H1 (cell line): ENCODE measurements around the gene RBM4. TPM values are rescaled to one million over a fixed set of nuclear protein-coding genes. Genes with fewer than 3 reads are reported as not detected.

ENCODE experiments used
- CTCF ChIA-PET: fragments of 300-600 bp; sonication (Branson Sonifier 250); formaldehyde crosslinking; loops from one replicate; lab custom pipeline; 2021; ENCODE audit not compliant: partially characterized antibody; lab: Charles Lee
- POLR2A ChIA-PET: fragments of 300-600 bp; sonication (Branson Sonifier 250); formaldehyde crosslinking; loops from one replicate; lab custom pipeline; 2021; ENCODE audit warnings: inconsistent platforms; ENCODE audit not compliant: partially characterized antibody; lab: Charles Lee
- DNase-seq, 2 experiments: peaks; one replicate each; pipeline versions ENCODE4 v3.0.0 to v3.0.0-alpha.2; 2010 to 2022; ENCODE audit warnings: low spot score in 2 of 2, low read depth in 1 of 2, mixed read lengths in 1 of 2
- FAIRE-seq: peaks from 2 replicates; lab custom pipeline; 2011; peaks lifted over from hg19 to GRCh38; lab: Jason Lieb, UNC
- H2AFZ ChIP-seq: 2 replicates; pipeline ENCODE4 v1.8.1; 2012; ENCODE audit warnings: low read length, inconsistent platforms
- H2AK5ac ChIP-seq: 2 replicates; pipeline ENCODE4 v1.6.1; 2013; ENCODE audit warnings: low read depth, low read length
- H2BK120ac ChIP-seq: replicated peaks from 2 replicates; pipeline ENCODE3; 2013; ENCODE audit warnings: low read depth, low read length, inconsistent platforms
- H2BK12ac ChIP-seq: 2 replicates; pipeline ENCODE4 v1.6.1; 2013; ENCODE audit warnings: low read depth, low read length
- H2BK15ac ChIP-seq: 2 replicates; pipeline ENCODE4 v1.6.1; 2013; ENCODE audit warnings: low read length
- H2BK20ac ChIP-seq: 2 replicates; pipeline ENCODE4 v1.6.1; 2013; ENCODE audit warnings: low read length
- H2BK5ac ChIP-seq: 2 replicates; pipeline ENCODE4 v1.6.1; 2013; ENCODE audit warnings: low read depth, low read length
- H3K14ac ChIP-seq: 2 replicates; pipeline ENCODE4 v1.6.1; 2013; ENCODE audit warnings: inconsistent platforms; ENCODE audit not compliant: insufficient read length
- H3K18ac ChIP-seq: 2 replicates; pipeline ENCODE4 v1.6.1; 2013; ENCODE audit warnings: low read length; ENCODE audit errors: extremely low read depth
- H3K23ac ChIP-seq: 2 replicates; pipeline ENCODE4 v1.6.1; 2013; ENCODE audit warnings: inconsistent platforms; ENCODE audit not compliant: insufficient read length
- H3K23me2 ChIP-seq: 2 replicates; pipeline ENCODE4 v1.6.1; 2013; ENCODE audit warnings: low read depth, low read length
- H3K27ac ChIP-seq: 2 replicates; pipeline ENCODE4 v1.6.1; 2011; ENCODE audit warnings: low read depth, low read length, inconsistent platforms
- H3K27me3 ChIP-seq, 4 experiments: replicated peaks in 1 of 4; 1 replicate in 1 of 4; 2 replicates in 3 of 4; pipeline versions ENCODE4 v1.6.1 to v1.8.1; 2011 to 2013; ENCODE audit warnings: low read length in 3 of 4, mild to moderate bottlenecking in 3 of 4, inconsistent platforms in 2 of 4, mixed read lengths in 2 of 4, moderate library complexity in 1 of 4; ENCODE audit not compliant: control insufficient read depth in 3 of 4, insufficient read depth in 3 of 4; ENCODE audit errors: extremely low read depth in 1 of 4
- H3K36me3 ChIP-seq, 4 experiments: 2 replicates each; pipeline versions ENCODE4 v1.6.1 to v1.8.1; 2011 to 2013; ENCODE audit warnings: mild to moderate bottlenecking in 4 of 4, low read length in 3 of 4, moderate library complexity in 2 of 4, control low read depth in 1 of 4, inconsistent platforms in 1 of 4; ENCODE audit not compliant: insufficient read depth in 4 of 4, control insufficient read depth in 2 of 4
- H3K4ac ChIP-seq: replicated peaks from 2 replicates; pipeline ENCODE3; 2013; ENCODE audit warnings: low read length, low read depth, mixed read lengths, inconsistent platforms; ENCODE audit not compliant: insufficient read length
- H3K4me1 ChIP-seq, 4 experiments: replicated peaks in 1 of 4; 1 replicate in 1 of 4; 2 replicates in 3 of 4; pipeline versions ENCODE4 v1.6.1 to v1.8.1; 2011 to 2013; ENCODE audit warnings: low read length in 3 of 4, inconsistent platforms in 2 of 4, mixed read lengths in 1 of 4; ENCODE audit not compliant: insufficient read depth in 4 of 4, control insufficient read depth in 3 of 4
- H3K4me2 ChIP-seq, 2 experiments: 2 replicates each; pipeline versions ENCODE4 v1.6.1 to v1.8.1; 2011 to 2013; ENCODE audit warnings: low read depth in 2 of 2, low read length in 2 of 2, control low read depth in 1 of 2, inconsistent platforms in 1 of 2, mild to moderate bottlenecking in 1 of 2; ENCODE audit not compliant: insufficient read depth in 1 of 2
- H3K4me3 ChIP-seq, 4 experiments: fragments of 200-600, 300-600 bp in 1 of 4; sonication (generic), shearing (Covaris generic), sonication (Bioruptor Twin) in 1 of 4; 2 replicates each; pipeline versions ENCODE4 v1.5.1 to v1.8.1; 2011 to 2016; ENCODE audit warnings: low read length in 4 of 4, low read depth in 3 of 4, control low read depth in 2 of 4, inconsistent platforms in 2 of 4, mild to moderate bottlenecking in 2 of 4, mixed read lengths in 1 of 4, moderate library complexity in 1 of 4; ENCODE audit not compliant: insufficient read depth in 2 of 4; ENCODE audit errors: extremely low read depth in 1 of 4
- H3K56ac ChIP-seq: replicated peaks from 2 replicates; pipeline ENCODE3; 2013; ENCODE audit warnings: low read depth, mild to moderate bottlenecking, mixed read lengths, low read length, inconsistent platforms; ENCODE audit not compliant: insufficient read length
- H3K79me1 ChIP-seq: 2 replicates; pipeline ENCODE4 v1.6.1; 2013; ENCODE audit warnings: low read depth, low read length, control low read depth
- H3K79me2 ChIP-seq, 2 experiments: 2 replicates each; pipeline versions ENCODE4 v1.6.1 to v1.8.1; 2012 to 2013; ENCODE audit warnings: low read length in 2 of 2, mild to moderate bottlenecking in 2 of 2, inconsistent platforms in 1 of 2; ENCODE audit not compliant: insufficient read depth in 2 of 2, control insufficient read depth in 1 of 2
- H3K9ac ChIP-seq, 4 experiments: replicated peaks in 1 of 4; 1 replicate in 1 of 4; 2 replicates in 3 of 4; pipeline versions ENCODE4 v1.6.1 to v1.8.1; 2011 to 2013; ENCODE audit warnings: low read depth in 3 of 4, low read length in 3 of 4, control low read depth in 2 of 4, mild to moderate bottlenecking in 2 of 4, moderate library complexity in 2 of 4, inconsistent platforms in 1 of 4; ENCODE audit errors: extremely low read depth in 1 of 4
- H3K9me3 ChIP-seq, 2 experiments: 2 replicates each; pipeline versions ENCODE4 v1.6.1 to v1.8.1; 2012 to 2013; ENCODE audit warnings: mild to moderate bottlenecking in 2 of 2, moderate library complexity in 2 of 2, control low read depth in 1 of 2, inconsistent platforms in 1 of 2, low read depth in 1 of 2, low read length in 1 of 2, mixed read lengths in 1 of 2; ENCODE audit not compliant: insufficient read depth in 2 of 2
- H4K20me1 ChIP-seq, 2 experiments: replicated peaks in 1 of 2; 2 replicates each; pipeline versions ENCODE3 to v1.8.1; 2011 to 2013; ENCODE audit warnings: inconsistent platforms in 2 of 2, low read length in 2 of 2, mild to moderate bottlenecking in 1 of 2; ENCODE audit not compliant: insufficient read depth in 2 of 2, control insufficient read depth in 1 of 2
- H4K5ac ChIP-seq: 2 replicates; pipeline ENCODE4 v1.6.1; 2013; ENCODE audit warnings: low read length, low read depth, mixed read lengths, inconsistent platforms; ENCODE audit not compliant: insufficient read length
- H4K8ac ChIP-seq: 2 replicates; pipeline ENCODE4 v1.8.0; 2013; ENCODE audit warnings: mild to moderate bottlenecking, moderate library complexity, low read length, inconsistent platforms; ENCODE audit not compliant: insufficient read depth; ENCODE audit errors: extremely low read depth
- H4K91ac ChIP-seq: replicated peaks from 2 replicates; pipeline ENCODE3; 2013; ENCODE audit warnings: low read length, mixed read lengths, inconsistent platforms; ENCODE audit not compliant: insufficient read length
- CBX5 ChIP-seq: fragments of 300-800, 300-1000 bp; sonication (generic); IDR thresholded peaks from 2 replicates; pipeline ENCODE4 v1.7.1; 2016; ENCODE audit warnings: antibody characterized with exemption, low read length, low read depth
- GTF2F1 ChIP-seq: IDR thresholded peaks from 2 replicates; pipeline ENCODE4 v1.6.1; 2012; ENCODE audit warnings: low read depth, low read length, improper control_type of control experiment, borderline replicate concordance
- JUN ChIP-seq: IDR thresholded peaks from 2 replicates; pipeline ENCODE4 v1.6.1; 2011; ENCODE audit warnings: low read depth, mild to moderate bottlenecking, improper control_type of control experiment, low read length
- NRF1 ChIP-seq: IDR thresholded peaks from 2 replicates; pipeline ENCODE4 v1.6.1; 2011; ENCODE audit warnings: mild to moderate bottlenecking, low read depth, low read length, improper control_type of control experiment
- POLR2AphosphoS5 ChIP-seq: IDR thresholded peaks from 2 replicates; pipeline ENCODE4 v1.6.1; 2011; ENCODE audit warnings: low read depth, low read length
- SAP30 ChIP-seq: fragments of 300-600 bp; sonication (generic); IDR thresholded peaks from 2 replicates; pipeline ENCODE4 v1.7.1; 2012; ENCODE audit warnings: low read length, moderate library complexity, mild to moderate bottlenecking, inconsistent platforms; ENCODE audit not compliant: insufficient read depth, insufficient replicate concordance
- TAF1 ChIP-seq: IDR thresholded peaks from 2 replicates; pipeline ENCODE4 v1.6.1; 2011; ENCODE audit warnings: mild to moderate bottlenecking, low read depth, low read length
- TCF12 ChIP-seq: IDR thresholded peaks from 2 replicates; pipeline ENCODE4 v1.6.1; 2011; ENCODE audit warnings: low read depth, mild to moderate bottlenecking, low read length
- YY1 ChIP-seq: IDR thresholded peaks from 2 replicates; pipeline ENCODE4 v1.6.1; 2011; ENCODE audit warnings: low read depth, mild to moderate bottlenecking, low read length
- WGBS, 2 experiments: shearing (Covaris generic) in 1 of 2; methylation state at CpG; one replicate each; pipeline versions ENCODE4 v1.1.6 to v1.1.7; 2013 to 2015; ENCODE audit warnings: low lambda C conversion rate in 2 of 2, mixed read lengths in 2 of 2, inconsistent platforms in 1 of 2, low coverage in 1 of 2, missing lambda C conversion rate in 1 of 2; ENCODE audit not compliant: insufficient replicate concordance in 2 of 2, insufficient coverage in 1 of 2, insufficient read length in 1 of 2; ENCODE audit errors: extremely low coverage in 1 of 2, missing lambda C conversion rate in 1 of 2; 5-methylcytosine and 5-hydroxymethylcytosine counted together
- polyA plus RNA-seq, 7 experiments: library from polyadenylated mRNA; depleted of rRNA in 3 of 7; stranded (reverse) in 5 of 7; unstranded in 2 of 7; fragments of >200 nt in 5 of 7; fragments of 200-250 nt in 2 of 7; gene quantifications; 1 replicate in 5 of 7; 2 replicates in 1 of 7; 4 replicates in 1 of 7; pipeline versions ENCODE4 v1.2.1 to v1.2.3, GENCODE V29; 2011 to 2013; ENCODE audit warnings: missing spikeins in 2 of 7, mixed read lengths in 2 of 7
- total RNA-seq: library from RNA; stranded (reverse); fragmentation: NEBNext Ultra II Directional; extraction: Animal tissue kit (Norgen Biotek cat#: 25700); gene quantifications from 2 replicates; pipeline ENCODE4 v1.2.1, GENCODE V29; 2021
- TF ChIP-seq, protein P1 (sequence below): IDR thresholded peaks from 2 replicates; pipeline ENCODE4 v1.6.1; 2011; ENCODE audit warnings: low read length, improper control_type of control experiment

Gene RBM4
- total and polyA plus RNA-seq, 2 of the 8 experiments (the other 6 are each of a cell fraction or from before 2014, with no cell fraction given) = 192 to 330 TPM

GRCh38 chr11:66653123-66653522 lies 14.6 kb downstream of the RBM4 start:
- Histone ChIP-seq H4K91ac (no peak overlapping the region), H3K56ac (no peak overlapping the region), H3K4ac (no peak overlapping the region), H3K4me1 (no peaks in the 10 kb centered on the region), H3K14ac (no peak overlapping the region), H2AK5ac (no peak overlapping the region), H4K8ac (no peak overlapping the region), H3K27ac (no peak overlapping the region), H3K18ac (no peak overlapping the region), H3K23ac (no peak overlapping the region), H2BK5ac (no peak overlapping the region), H3K9me3 (no peaks in the 10 kb centered on the region), H4K5ac (no peak overlapping the region), H2BK20ac (no peak overlapping the region), H2AFZ (no peak overlapping the region), H3K9ac (no peak overlapping the region; a peak in 1 of 7 replicates), H2BK12ac (no peak overlapping the region), H3K36me3 (peaks cover 13 to 44% (median 22%) of the 10 kb centered on the region in 4 experiments; a peak in 6 of 8 replicates), H3K79me1 (peaks cover 8% of the 10 kb centered on the region; the same call in 1 of the 2 replicates), H3K27me3 (no peaks in the 10 kb centered on the region), H3K4me3 (no peak overlapping the region), H3K79me2 (peaks cover 4 to 66% of the 10 kb centered on the region in 2 experiments), H2BK120ac (no peak overlapping the region), H3K23me2 (no peaks in the 10 kb centered on the region), H4K20me1 (peaks cover 5 to 19% of the 10 kb centered on the region in 2 experiments), H3K4me2 (no peak overlapping the region), H2BK15ac (no peak overlapping the region)
- no peak for FAIRE-seq
- DNase-seq = no peak
- ChIA-PET POLR2A (interaction anchor here (0.5 to 66.2 kb wide), 5 partner anchors 10 to 299 kb away, joined by 3 to 2165 read pairs (median 7); partner anchors contain the start of genes CCDC87, CCS, RBM14 and RBM4), CTCF (interaction anchor here (0.7 to 1.2 kb wide), 5 partner anchors 8 to 181 kb away, joined by 3 read pairs; no protein-coding TSS in a partner anchor)
- 94% methylated on average over 6 of the region's 6 CpGs; no CpG with 5 or more reads in 1 of the 2 experiments for WGBS, 2 experiments
- TF ChIP-seq TCF12 = no peak
- TF ChIP-seq GTF2F1 = no peak
- TF ChIP-seq CBX5 = no peak
- no peak for TF ChIP-seq TAF1
- no peak for TF ChIP-seq SAP30
- no peak for TF ChIP-seq NRF1
- no peak for TF ChIP-seq YY1
- TF ChIP-seq, protein P1, sequence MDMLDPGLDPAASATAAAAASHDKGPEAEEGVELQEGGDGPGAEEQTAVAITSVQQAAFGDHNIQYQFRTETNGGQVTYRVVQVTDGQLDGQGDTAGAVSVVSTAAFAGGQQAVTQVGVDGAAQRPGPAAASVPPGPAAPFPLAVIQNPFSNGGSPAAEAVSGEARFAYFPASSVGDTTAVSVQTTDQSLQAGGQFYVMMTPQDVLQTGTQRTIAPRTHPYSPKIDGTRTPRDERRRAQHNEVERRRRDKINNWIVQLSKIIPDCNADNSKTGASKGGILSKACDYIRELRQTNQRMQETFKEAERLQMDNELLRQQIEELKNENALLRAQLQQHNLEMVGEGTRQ = no peak
- TF ChIP-seq POLR2AphosphoS5 = no peak
- TF ChIP-seq JUN = no peak
